Left ventricle myocardium inferior (tissue), 1 donor: ENCODE measurements around the gene PRDM16. TPM values are rescaled to one million over a fixed set of nuclear protein-coding genes. Genes with fewer than 3 reads are reported as not detected.

Experiments used
- DNase-seq: peaks from one replicate; pipeline ENCODE4 v3.0.0-alpha.2; 2020
- H3K27ac ChIP-seq: fragments of 200-600 bp; replicated peaks from 2 replicates; pipeline ENCODE4 v1.8.0; 2021
- H3K27me3 ChIP-seq: fragments of 200-600 bp; 2 replicates; pipeline ENCODE4 v1.8.0; 2021; ENCODE audit warnings: low read depth
- H3K36me3 ChIP-seq: fragments of 200-600 bp; 2 replicates; pipeline ENCODE4 v1.8.0; 2021
- H3K4me1 ChIP-seq: fragments of 200-600 bp; 2 replicates; pipeline ENCODE4 v1.8.0; 2021
- H3K4me3 ChIP-seq: fragments of 200-600 bp; 2 replicates; pipeline ENCODE4 v1.8.0; 2021; ENCODE audit warnings: mild to moderate bottlenecking, moderate library complexity
- H3K9me3 ChIP-seq: fragments of 200-600 bp; replicated peaks from 2 replicates; pipeline ENCODE4 v1.8.0; 2021
- CTCF ChIP-seq: fragments of 200-600 bp; IDR thresholded peaks from 2 replicates; pipeline ENCODE4 v1.8.0; 2021; ENCODE audit warnings: antibody characterized with exemption, mild to moderate bottlenecking, borderline replicate concordance
- intact Hi-C: fragments of 100-400 bp; cut with micrococcal nuclease; formaldehyde crosslinking; loops from one replicate; pipeline ENCODE4 v1.11.0; 2022
- total RNA-seq: library from RNA; stranded (reverse); fragmentation: NEBNext Ultra II Directional; extraction: Animal tissue kit (Norgen Biotek cat#: 25700); gene quantifications from one replicate; pipeline ENCODE4 v1.2.1, GENCODE V29; 2021
- donor health status: DM: no; HTN: yes; CAD: no; lungs with severe emphysema.

Gene PRDM16
- total RNA-seq, 1 donor from 2014 or later, result 16.6 TPM

DNA sequence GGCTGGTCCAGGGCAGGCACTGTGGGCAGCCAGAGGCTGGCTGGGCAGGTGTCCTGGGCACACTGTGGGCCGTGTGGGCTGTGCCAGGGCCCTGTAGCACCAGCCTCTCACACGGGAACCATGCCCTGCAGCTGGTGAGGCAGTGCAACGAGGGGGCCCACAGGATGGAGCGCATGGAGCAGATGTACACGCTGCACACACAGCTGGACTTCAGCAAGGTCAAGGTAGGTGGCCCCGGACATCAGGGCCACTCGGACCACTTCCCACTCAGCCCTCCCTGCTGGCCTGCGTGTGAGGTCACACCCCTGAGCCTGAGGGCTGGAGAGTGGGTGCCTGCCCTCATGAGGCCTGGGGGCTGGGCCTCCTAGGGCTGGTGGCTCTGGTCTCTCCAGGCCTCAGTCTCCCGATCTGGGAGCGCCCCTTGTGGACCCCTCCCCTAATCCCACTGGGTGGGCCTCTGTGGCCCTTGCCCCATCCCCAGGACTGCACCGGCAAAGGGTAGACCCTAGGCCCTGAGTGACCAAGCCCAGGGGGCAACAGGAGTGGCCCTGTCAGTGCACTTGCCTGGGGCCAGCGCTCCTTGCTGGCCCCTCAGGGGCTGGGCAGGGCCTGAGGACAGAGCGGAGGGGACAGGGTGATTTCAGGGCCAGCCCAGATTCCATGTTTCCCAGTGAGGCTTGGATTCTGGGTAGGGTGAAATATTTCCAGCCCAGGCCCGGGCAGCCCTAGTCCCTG lies 407.0 kb downstream of the PRDM16 start:
- Histone ChIP-seq H3K27ac (no peak overlapping the region), H3K9me3 (no peaks in the 10 kb centered on the region), H3K27me3 (no peaks in the 10 kb centered on the region), H3K36me3 (no peaks in the 10 kb centered on the region), H3K4me3 (no peak overlapping the region), H3K4me1 (peaks cover 11% of the 10 kb centered on the region)
- intact Hi-C loops, result no loop called here
- no peak for DNase-seq
- TF ChIP-seq CTCF, result no peak

DNA sequence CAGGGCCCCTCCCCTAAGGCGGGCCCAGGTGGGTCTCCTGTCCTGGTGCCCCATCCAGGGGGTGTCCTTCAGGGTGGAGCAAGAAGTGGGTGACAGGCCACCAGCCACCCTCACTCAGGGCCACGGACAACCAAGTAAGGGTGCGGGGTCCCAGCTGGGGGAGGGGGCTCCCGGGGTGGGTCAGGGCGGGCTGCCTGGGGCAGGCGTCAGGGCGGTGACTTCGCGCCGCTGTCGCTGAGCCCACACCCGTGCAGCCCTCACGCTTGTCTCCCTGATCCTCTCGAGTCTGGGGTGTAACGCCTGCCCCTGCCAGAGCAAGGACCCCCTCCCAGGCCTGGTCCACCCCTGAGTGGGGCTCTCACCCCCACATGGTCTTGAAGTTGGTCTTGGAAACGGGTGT lies 407.7 kb downstream of the PRDM16 start:
- no peak for TF ChIP-seq CTCF
- H3K27ac ChIP-seq, result no peak overlapping the region
- intact Hi-C loops, result no loop called here
- H3K4me3 ChIP-seq, result no peak overlapping the region
- peaks cover 4% of the 10 kb centered on the region for H3K4me1 ChIP-seq
- DNase-seq, result no peak
- H3K36me3 ChIP-seq, result no peaks in the 10 kb centered on the region
- no peaks in the 10 kb centered on the region for H3K27me3 ChIP-seq
- no peaks in the 10 kb centered on the region for H3K9me3 ChIP-seq

- Histone ChIP-seq H3K27ac (no peak overlapping the region), H3K36me3 (no peaks in the 10 kb centered on the region), H3K9me3 (no peaks in the 10 kb centered on the region), H3K4me3 (no peak overlapping the region), H3K27me3 (no peaks in the 10 kb centered on the region), H3K4me1 (no peaks in the 10 kb centered on the region)
- DNase-seq, result no peak
- no peak for TF ChIP-seq CTCF
- intact Hi-C loops, result no loop called here
Measured at GRCh38 chr1:3477241-3477995, 408.4 kb downstream of the PRDM16 start.

- DNase-seq, result no peak
- no peak for TF ChIP-seq CTCF
- Histone ChIP-seq H3K27ac (no peak overlapping the region), H3K36me3 (no peaks in the 10 kb centered on the region), H3K9me3 (no peaks in the 10 kb centered on the region), H3K27me3 (peaks cover 3% of the 10 kb centered on the region), H3K4me3 (no peak overlapping the region), H3K4me1 (no peaks in the 10 kb centered on the region)
- intact Hi-C loops, result no loop called here
Measured at GRCh38 chr1:3478187-3478586, 409.2 kb downstream of the PRDM16 start.

GRCh38 chr1:3479511-3480368 lies 410.7 kb downstream of the PRDM16 start:
- no peak for TF ChIP-seq CTCF
- H3K27me3 ChIP-seq, result peaks cover 16% of the 10 kb centered on the region
- H3K27ac ChIP-seq, result no peak overlapping the region
- DNase-seq, result no peak
- intact Hi-C loops, result no loop called here
- H3K4me1 ChIP-seq, result no peaks in the 10 kb centered on the region
- no peaks in the 10 kb centered on the region for H3K9me3 ChIP-seq
- H3K36me3 ChIP-seq, result no peaks in the 10 kb centered on the region
- no peak overlapping the region for H3K4me3 ChIP-seq
